IMR-90 (cell line): ENCODE data around the gene RNF144A. TPM values are rescaled to one million over a fixed set of nuclear protein-coding genes. Genes with fewer than 3 reads are reported as not detected.

Source experiments
- ATAC-seq: fragments of 200-7000 bp; cut with Tn5 transposase; 2 replicates; pipeline ENCODE4 v1.9.1; 2020; ENCODE audit warnings: low read depth, mild to moderate bottlenecking, moderate library complexity
- BruUV-seq: library from RNA; stranded (reverse); fragments of 400-500 nt; replicated peaks from 2 replicates; lab custom pipeline; 2021; lab: Mats Ljungman, UMichigan
- CTCF ChIA-PET: fragments of 300-600 bp; formaldehyde crosslinking; extraction: SDS; loops from one replicate; lab custom pipeline; 2021; ENCODE audit warnings: antibody characterized with exemption; lab: Yijun Ruan, JAX
- POLR2A ChIA-PET: fragments of 300-600 bp; sonication (Branson Sonifier 250); formaldehyde crosslinking; loops from one replicate; lab custom pipeline; 2022; ENCODE audit warnings: antibody characterized with exemption; ENCODE audit not compliant: unreplicated experiment; lab: Charles Lee
- DNase-seq: peaks from one replicate; pipeline ENCODE4 v3.0.0; 2013
- H2AFZ ChIP-seq: replicated peaks from 2 replicates; pipeline ENCODE3; 2013; ENCODE audit warnings: low read length, mild to moderate bottlenecking; ENCODE audit not compliant: poor library complexity
- H2AK5ac ChIP-seq: 2 replicates; pipeline ENCODE4 v1.6.1; 2013; ENCODE audit warnings: low read depth, low read length, inconsistent platforms
- H2AK9ac ChIP-seq: replicated peaks from 2 replicates; pipeline ENCODE3; 2013; ENCODE audit warnings: mild to moderate bottlenecking, low read depth, low read length, moderate library complexity; ENCODE audit not compliant: poor library complexity
- H2BK120ac ChIP-seq: 2 replicates; pipeline ENCODE4 v1.6.1; 2013; ENCODE audit warnings: low read depth, low read length, inconsistent platforms
- H2BK15ac ChIP-seq: 3 replicates; pipeline ENCODE4 v1.6.1; 2013; ENCODE audit warnings: low read depth, low read length, inconsistent platforms
- H2BK20ac ChIP-seq: 2 replicates; pipeline ENCODE4 v1.6.1; 2013; ENCODE audit warnings: low read depth, mild to moderate bottlenecking, inconsistent platforms, low read length, moderate library complexity
- H2BK5ac ChIP-seq: 2 replicates; pipeline ENCODE4 v1.6.1; 2013; ENCODE audit warnings: mild to moderate bottlenecking, low read depth, low read length, inconsistent platforms; ENCODE audit not compliant: poor library complexity, severe bottlenecking
- H3K14ac ChIP-seq: replicated peaks from 2 replicates; pipeline ENCODE4 v1.6.1; 2013; ENCODE audit warnings: low read depth, low read length, inconsistent platforms
- H3K18ac ChIP-seq: 2 replicates; pipeline ENCODE4 v1.6.1; 2013; ENCODE audit warnings: low read depth, low read length, control low read depth
- H3K23ac ChIP-seq: 2 replicates; pipeline ENCODE4 v1.6.1; 2013; ENCODE audit warnings: low read depth, low read length, inconsistent platforms
- H3K27ac ChIP-seq: 2 replicates; pipeline ENCODE4 v1.5.1; 2013; ENCODE audit warnings: mild to moderate bottlenecking, control low read depth, low read length; ENCODE audit not compliant: insufficient read depth
- H3K27me3 ChIP-seq: 2 replicates; pipeline ENCODE4 v1.6.1; 2013; ENCODE audit warnings: low read length; ENCODE audit not compliant: control insufficient read depth, insufficient read depth
- H3K36me3 ChIP-seq: 2 replicates; pipeline ENCODE4 v1.6.1; 2013; ENCODE audit warnings: low read length, mixed read lengths; ENCODE audit not compliant: control insufficient read depth, insufficient read depth
- H3K4ac ChIP-seq: 2 replicates; pipeline ENCODE4 v1.6.1; 2013; ENCODE audit warnings: low read depth, low read length, inconsistent platforms
- H3K4me1 ChIP-seq: 2 replicates; pipeline ENCODE4 v1.6.1; 2013; ENCODE audit warnings: low read length, mixed read lengths; ENCODE audit not compliant: control insufficient read depth, insufficient read depth
- H3K4me2 ChIP-seq: 2 replicates; pipeline ENCODE4 v1.6.1; 2013; ENCODE audit warnings: low read depth, mild to moderate bottlenecking, control low read depth, low read length, moderate library complexity
- H3K4me3 ChIP-seq: 2 replicates; pipeline ENCODE4 v1.5.1; 2013; ENCODE audit warnings: low read depth, mild to moderate bottlenecking, control low read depth, low read length, moderate library complexity; ENCODE audit not compliant: insufficient read depth
- H3K56ac ChIP-seq: 2 replicates; pipeline ENCODE4 v1.6.1; 2013; ENCODE audit warnings: low read length, inconsistent platforms; ENCODE audit not compliant: insufficient read depth; ENCODE audit errors: extremely low read depth
- H3K79me1 ChIP-seq, 2 experiments: 2 replicates each; pipeline ENCODE4 v1.6.1; 2013; ENCODE audit warnings: low read length in 2 of 2, inconsistent platforms in 1 of 2, low read depth in 1 of 2
- H3K9ac ChIP-seq: 2 replicates; pipeline ENCODE4 v1.6.1; 2013; ENCODE audit warnings: low read depth, low read length, control low read depth
- H3K9me1 ChIP-seq: 2 replicates; pipeline ENCODE4 v1.6.1; 2013; ENCODE audit warnings: low read length, inconsistent platforms; ENCODE audit not compliant: insufficient read depth
- H3K9me3 ChIP-seq: 2 replicates; pipeline ENCODE4 v1.6.1; 2013; ENCODE audit warnings: low read length; ENCODE audit not compliant: control insufficient read depth, insufficient read depth
- H4K20me1 ChIP-seq: 2 replicates; pipeline ENCODE4 v1.6.1; 2013; ENCODE audit warnings: low read length, inconsistent platforms; ENCODE audit not compliant: insufficient read depth
- H4K5ac ChIP-seq: 2 replicates; pipeline ENCODE4 v1.6.1; 2013; ENCODE audit warnings: mild to moderate bottlenecking, low read depth, low read length, control low read depth
- H4K8ac ChIP-seq, 2 experiments: 2 replicates each; pipeline ENCODE4 v1.6.1; 2013; ENCODE audit warnings: low read depth in 2 of 2, low read length in 2 of 2, control low read depth in 1 of 2, inconsistent platforms in 1 of 2
- H4K91ac ChIP-seq: 2 replicates; pipeline ENCODE4 v1.6.1; 2013; ENCODE audit warnings: low read depth, low read length, inconsistent platforms; ENCODE audit not compliant: insufficient read depth
- CEBPB ChIP-seq: IDR thresholded peaks from 2 replicates; pipeline ENCODE4 v1.6.1; 2012; ENCODE audit warnings: low read depth, low read length, improper control_type of control experiment
- POLR2A ChIP-seq: IDR thresholded peaks from 2 replicates; pipeline ENCODE4 v1.6.1; 2012; ENCODE audit warnings: mild to moderate bottlenecking, low read depth, low read length
- RAD21 ChIP-seq: IDR thresholded peaks from 2 replicates; pipeline ENCODE4 v1.6.1; 2012; ENCODE audit warnings: low read length, improper control_type of control experiment
- RFX5 ChIP-seq: IDR thresholded peaks from 2 replicates; pipeline ENCODE4 v1.8.0; 2012; ENCODE audit warnings: low read depth, mild to moderate bottlenecking, low read length, moderate library complexity
- WGBS, 2 experiments: methylation state at CpG; one replicate each; pipeline versions ENCODE4 v1.1.5 to v1.1.7; 2013; ENCODE audit warnings: missing lambda C conversion rate in 2 of 2; ENCODE audit not compliant: insufficient read length in 1 of 2; ENCODE audit errors: extremely low coverage in 2 of 2; 5-methylcytosine and 5-hydroxymethylcytosine counted together
- dilution Hi-C: fragments of 300-500 bp; cut with HindIII; formaldehyde crosslinking; loops from one replicate; pipeline ENCODE4 v1.14.3; 2018; ENCODE audit warnings: low sequenced_read_pairs; ENCODE audit not compliant: unreplicated experiment
- in situ Hi-C: fragments of 300-500 bp; cut with MboI; formaldehyde crosslinking; loops from 3 replicates; pipeline ENCODE4 v1.14.3; 2019; ENCODE audit warnings: low sequenced_read_pairs, inconsistent platforms, mixed read lengths
- intact Hi-C: fragments of 100-400 bp; cut with micrococcal nuclease; formaldehyde crosslinking; loops from 2 replicates; pipeline ENCODE4 v1.10.0; 2022
- polyA plus RNA-seq, 3 experiments: library from polyadenylated mRNA; depleted of rRNA; stranded (reverse); fragments of >200 nt; gene quantifications; 2 replicates each; pipeline ENCODE4 v1.2.3, GENCODE V29; 2012; ENCODE audit warnings: low replicate concordance in 1 of 3
- total RNA-seq: library from RNA; depleted of rRNA; stranded (reverse); fragments of >200 nt; gene quantifications from 2 replicates; pipeline ENCODE4 v1.2.3, GENCODE V29; 2012

RNF144A gene
- total and polyA plus RNA-seq, 2 of the 4 experiments (the other 2 are of a cell fraction): 0.18 to 0.26 TPM

DNA sequence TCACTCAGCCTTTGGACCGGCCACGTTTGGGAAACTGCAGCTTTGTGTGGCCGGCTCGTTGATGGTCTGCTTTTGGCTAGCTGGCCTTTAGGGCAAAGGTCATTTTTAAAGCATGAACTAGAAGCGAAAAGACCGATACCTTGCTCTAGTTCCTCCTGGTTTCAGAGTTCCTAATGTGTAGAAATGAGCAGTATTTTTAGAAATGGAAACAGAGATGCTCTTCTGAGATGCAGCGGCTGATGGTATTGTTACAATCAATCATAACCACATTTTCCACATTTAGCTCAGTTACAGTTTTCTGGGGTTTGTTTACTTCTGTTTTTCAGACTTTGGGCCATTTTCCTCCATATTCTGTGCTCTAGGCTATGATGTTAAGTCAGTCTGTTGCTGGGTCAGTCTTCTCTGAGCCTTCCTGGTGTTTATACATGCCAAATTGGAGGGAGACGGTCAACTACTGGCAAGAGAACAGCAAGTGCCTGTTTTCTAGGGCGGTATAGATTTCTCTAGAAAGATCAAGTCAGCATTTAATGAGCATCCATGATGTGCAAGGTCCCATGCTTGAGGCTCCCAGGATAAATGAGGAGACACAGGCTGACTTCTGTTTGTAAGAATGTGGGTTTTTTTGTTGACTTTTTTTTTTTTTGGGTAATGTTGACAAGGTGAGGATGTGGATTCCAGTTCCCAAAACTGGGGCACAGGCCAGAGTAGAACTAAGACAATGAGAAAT, 28.0 kb downstream of the RNF144A start:
- Histone ChIP-seq H4K8ac (no peak overlapping the region), H3K36me3 (no peaks in the 10 kb centered on the region), H4K5ac (no peak overlapping the region), H3K4ac (no peak overlapping the region), H3K4me1 (no peaks in the 10 kb centered on the region), H2AFZ (no peak overlapping the region), H3K23ac (no peak overlapping the region), H3K27me3 (peaks cover 9% of the 10 kb centered on the region), H3K18ac (no peak overlapping the region), H2BK120ac (no peak overlapping the region), H3K9ac (no peak overlapping the region), H2AK5ac (no peak overlapping the region), H2BK5ac (no peak overlapping the region), H2BK20ac (no peak overlapping the region), H2AK9ac (no peak overlapping the region), H3K56ac (no peak overlapping the region), H3K27ac (no peak overlapping the region), H2BK15ac (no peak overlapping the region), H3K4me3 (no peak overlapping the region), H4K91ac (no peak overlapping the region), H3K79me1 (no peaks in the 10 kb centered on the region), H3K4me2 (no peak overlapping the region), H3K9me3 (no peaks in the 10 kb centered on the region), H4K20me1 (no peaks in the 10 kb centered on the region), H3K14ac (no peak overlapping the region), H3K9me1 (no peaks in the 10 kb centered on the region; the same call in 1 of the 2 replicates)
- 92% methylated on average over 4 of the region's 9 CpGs; no CpG with 5 or more reads in 1 of the 2 experiments for WGBS, 2 experiments
- intact Hi-C loops: no loop called here
- ATAC-seq: no peak
- no peak for DNase-seq
- ChIA-PET CTCF (no interaction called here), POLR2A (no interaction called here)
- TF ChIP-seq RAD21 (no peak), POLR2A (no peak), CEBPB (no peak), RFX5 (no peak)
- in situ Hi-C loops: no loop called here
- dilution Hi-C loops: no loop called here
- BruUV-seq: no TSS peak
